ENCODE measurements around the gene PTGIS.
A peak's percentile ranks its signal among the peaks of the same experiment; 100 is the strongest.

The PTGIS gene

DNA sequence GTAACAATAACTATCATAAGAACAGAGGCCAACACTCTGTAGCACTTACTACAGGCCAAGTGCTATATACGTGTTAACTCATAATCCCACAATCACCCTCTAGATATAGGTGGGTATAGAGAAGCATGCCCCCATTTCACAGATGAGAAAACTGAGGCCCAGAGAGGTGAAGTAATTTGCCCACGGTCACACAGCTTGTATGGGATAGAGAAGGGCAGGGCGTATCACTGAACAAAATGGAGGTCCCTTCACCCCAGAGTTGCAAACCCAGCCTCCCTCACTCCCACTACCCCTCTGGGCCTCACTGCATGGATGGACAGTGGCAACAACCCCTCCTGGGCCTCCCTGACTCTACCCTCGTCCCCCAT is 31.8 kb upstream of the PTGIS start:
- TF ChIP-seq, protein P1, sequence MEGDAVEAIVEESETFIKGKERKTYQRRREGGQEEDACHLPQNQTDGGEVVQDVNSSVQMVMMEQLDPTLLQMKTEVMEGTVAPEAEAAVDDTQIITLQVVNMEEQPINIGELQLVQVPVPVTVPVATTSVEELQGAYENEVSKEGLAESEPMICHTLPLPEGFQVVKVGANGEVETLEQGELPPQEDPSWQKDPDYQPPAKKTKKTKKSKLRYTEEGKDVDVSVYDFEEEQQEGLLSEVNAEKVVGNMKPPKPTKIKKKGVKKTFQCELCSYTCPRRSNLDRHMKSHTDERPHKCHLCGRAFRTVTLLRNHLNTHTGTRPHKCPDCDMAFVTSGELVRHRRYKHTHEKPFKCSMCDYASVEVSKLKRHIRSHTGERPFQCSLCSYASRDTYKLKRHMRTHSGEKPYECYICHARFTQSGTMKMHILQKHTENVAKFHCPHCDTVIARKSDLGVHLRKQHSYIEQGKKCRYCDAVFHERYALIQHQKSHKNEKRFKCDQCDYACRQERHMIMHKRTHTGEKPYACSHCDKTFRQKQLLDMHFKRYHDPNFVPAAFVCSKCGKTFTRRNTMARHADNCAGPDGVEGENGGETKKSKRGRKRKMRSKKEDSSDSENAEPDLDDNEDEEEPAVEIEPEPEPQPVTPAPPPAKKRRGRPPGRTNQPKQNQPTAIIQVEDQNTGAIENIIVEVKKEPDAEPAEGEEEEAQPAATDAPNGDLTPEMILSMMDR (IDR thresholded peaks at IDR 0.05; ENCODE audit: low read depth, low read length): no peak
- DNase-seq (ENCODE audit: extremely low read depth, low read depth): no peak

GRCh38 chr20:49597825-49598395 is 30.0 kb upstream of the PTGIS start:
- TF ChIP-seq, protein P1 (IDR thresholded peaks at IDR 0.05; ENCODE audit: low read depth, low read length): no peak
- DNase-seq (ENCODE audit: extremely low read depth, low read depth): no peak

GRCh38 chr20:49595811-49596561 is 28.0 kb upstream of the PTGIS start:
- TF ChIP-seq, protein P1 (IDR thresholded peaks at IDR 0.05; ENCODE audit: low read depth, low read length): no peak
- no peak for DNase-seq (ENCODE audit: extremely low read depth, low read depth)

- no peak for DNase-seq (ENCODE audit: extremely low read depth, low read depth)
- TF ChIP-seq, protein P1 (IDR thresholded peaks at IDR 0.05; ENCODE audit: low read depth, low read length): no peak
Observed at GRCh38 chr20:49595346-49595745, 27.4 kb upstream of the PTGIS start.

GRCh38 chr20:49594931-49595315 is 27.0 kb upstream of the PTGIS start:
- TF ChIP-seq, protein P1 (IDR thresholded peaks at IDR 0.05; ENCODE audit: low read depth, low read length): no peak
- no peak for DNase-seq (ENCODE audit: extremely low read depth, low read depth)

- peak; percentile 96 for DNase-seq (ENCODE audit: extremely low read depth, low read depth)
- TF ChIP-seq, protein P1 (IDR thresholded peaks at IDR 0.05; ENCODE audit: low read depth, low read length): no peak
Observed at GRCh38 chr20:49594143-49594930, 26.4 kb upstream of the PTGIS start.

All from AG09319 (cell line).